ENCODE data around the gene RNF126.

DNA sequence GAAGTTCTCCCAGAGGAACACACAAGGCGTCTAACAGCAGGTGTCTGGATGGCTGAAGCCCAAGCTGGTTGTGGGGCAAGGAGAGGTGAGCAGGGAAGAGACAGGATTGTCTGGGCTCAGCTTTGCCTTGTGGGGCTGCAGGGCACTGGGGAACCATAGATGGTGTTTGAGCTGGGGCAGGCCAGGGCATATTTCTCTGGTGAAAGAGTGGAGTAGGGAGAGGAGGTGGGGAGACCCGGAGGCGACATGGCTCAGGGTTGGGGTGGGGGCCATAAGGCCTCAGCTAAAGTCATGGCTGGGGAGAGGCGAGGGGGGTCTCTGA, 40.3 kb upstream of the RNF126 start:
- TF ChIP-seq, protein P1, sequence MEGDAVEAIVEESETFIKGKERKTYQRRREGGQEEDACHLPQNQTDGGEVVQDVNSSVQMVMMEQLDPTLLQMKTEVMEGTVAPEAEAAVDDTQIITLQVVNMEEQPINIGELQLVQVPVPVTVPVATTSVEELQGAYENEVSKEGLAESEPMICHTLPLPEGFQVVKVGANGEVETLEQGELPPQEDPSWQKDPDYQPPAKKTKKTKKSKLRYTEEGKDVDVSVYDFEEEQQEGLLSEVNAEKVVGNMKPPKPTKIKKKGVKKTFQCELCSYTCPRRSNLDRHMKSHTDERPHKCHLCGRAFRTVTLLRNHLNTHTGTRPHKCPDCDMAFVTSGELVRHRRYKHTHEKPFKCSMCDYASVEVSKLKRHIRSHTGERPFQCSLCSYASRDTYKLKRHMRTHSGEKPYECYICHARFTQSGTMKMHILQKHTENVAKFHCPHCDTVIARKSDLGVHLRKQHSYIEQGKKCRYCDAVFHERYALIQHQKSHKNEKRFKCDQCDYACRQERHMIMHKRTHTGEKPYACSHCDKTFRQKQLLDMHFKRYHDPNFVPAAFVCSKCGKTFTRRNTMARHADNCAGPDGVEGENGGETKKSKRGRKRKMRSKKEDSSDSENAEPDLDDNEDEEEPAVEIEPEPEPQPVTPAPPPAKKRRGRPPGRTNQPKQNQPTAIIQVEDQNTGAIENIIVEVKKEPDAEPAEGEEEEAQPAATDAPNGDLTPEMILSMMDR (conservative IDR thresholded peaks at IDR 0.05; ENCODE audit: low read depth, low read length), result no peak
- TF ChIP-seq POLR2A (IDR thresholded peaks at IDR 0.05; ENCODE audit: low read depth, low read length) (no peak), CEBPB (IDR thresholded peaks at IDR 0.05; ENCODE audit: low read depth, low read length) (no peak), RAD21 (IDR thresholded peaks at IDR 0.05; ENCODE audit: low read length) (no peak), NFE2L2 (IDR thresholded peaks at IDR 0.05; ENCODE audit: low read depth, low read length) (no peak), BHLHE40 (IDR thresholded peaks at IDR 0.05; ENCODE audit: low read depth, low read length) (no peak), USF2 (IDR thresholded peaks at IDR 0.05; ENCODE audit: low read depth, low read length) (no peak), FOS (IDR thresholded peaks at IDR 0.05; ENCODE audit: low read depth, low read length) (no peak), SMC3 (IDR thresholded peaks at IDR 0.05; ENCODE audit: low read depth, low read length) (no peak), MAFK (IDR thresholded peaks at IDR 0.05; ENCODE audit: low read depth, low read length) (no peak), MAZ (IDR thresholded peaks at IDR 0.05; ENCODE audit: borderline replicate concordance, low read depth, low read length) (no peak), RCOR1 (IDR thresholded peaks at IDR 0.05; ENCODE audit: insufficient replicate concordance, low read length) (no peak), MXI1 (IDR thresholded peaks at IDR 0.05; ENCODE audit: borderline replicate concordance, low read depth, low read length) (no peak)
- TF ChIP-seq, protein P2, sequence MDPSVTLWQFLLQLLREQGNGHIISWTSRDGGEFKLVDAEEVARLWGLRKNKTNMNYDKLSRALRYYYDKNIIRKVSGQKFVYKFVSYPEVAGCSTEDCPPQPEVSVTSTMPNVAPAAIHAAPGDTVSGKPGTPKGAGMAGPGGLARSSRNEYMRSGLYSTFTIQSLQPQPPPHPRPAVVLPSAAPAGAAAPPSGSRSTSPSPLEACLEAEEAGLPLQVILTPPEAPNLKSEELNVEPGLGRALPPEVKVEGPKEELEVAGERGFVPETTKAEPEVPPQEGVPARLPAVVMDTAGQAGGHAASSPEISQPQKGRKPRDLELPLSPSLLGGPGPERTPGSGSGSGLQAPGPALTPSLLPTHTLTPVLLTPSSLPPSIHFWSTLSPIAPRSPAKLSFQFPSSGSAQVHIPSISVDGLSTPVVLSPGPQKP (IDR thresholded peaks at IDR 0.05; ENCODE audit: borderline replicate concordance, low read depth, low read length), result no peak
